Coronary artery (tissue), 2 donors: ENCODE measurements around the gene CAMK4.

Source experiments
- DNase-seq: peaks from one replicate; pipeline ENCODE4 v3.0.0-alpha.2; 2017; ENCODE audit warnings: low spot score
- H3K27ac ChIP-seq, 2 donors: fragments of 200-600 bp; sonication (generic); one replicate each; pipeline ENCODE4 v1.5.1; 2016 to 2019
- H3K4me3 ChIP-seq: fragments of 200-600 bp; sonication (generic); 2 replicates; pipeline ENCODE4 v1.5.1; 2016; ENCODE audit warnings: mild to moderate bottlenecking, moderate library complexity
- CTCF ChIP-seq: fragments of 200-600 bp; sonication (generic); IDR thresholded peaks from one replicate; pipeline ENCODE4 v1.5.1; 2019; ENCODE audit warnings: antibody characterized with exemption

The CAMK4 gene

GRCh38 chr5:111229221-111229835 lies 5.1 kb downstream of the CAMK4 start:
- DNase-seq, result no peak
- no peak overlapping the region for H3K27ac ChIP-seq
- H3K4me3 ChIP-seq, result no peak overlapping the region
- TF ChIP-seq CTCF, result no peak

- no peak overlapping the region for H3K4me3 ChIP-seq
- TF ChIP-seq CTCF, result no peak
- DNase-seq, result no peak
- no peak overlapping the region for H3K27ac ChIP-seq
Measured at GRCh38 chr5:111229871-111230810, 6.0 kb downstream of the CAMK4 start.

GRCh38 chr5:111231119-111231518 lies 6.9 kb downstream of the CAMK4 start:
- DNase-seq, result no peak
- H3K4me3 ChIP-seq, result no peak overlapping the region
- no peak overlapping the region for H3K27ac ChIP-seq
- no peak for TF ChIP-seq CTCF

- no peak for TF ChIP-seq CTCF
- Histone ChIP-seq H3K27ac (no peak overlapping the region), H3K4me3 (no peak overlapping the region)
- DNase-seq, result no peak
Measured at GRCh38 chr5:111232311-111233051, 8.3 kb downstream of the CAMK4 start.

- Histone ChIP-seq H3K4me3 (no peak overlapping the region), H3K27ac (no peak overlapping the region)
- no peak for TF ChIP-seq CTCF
- DNase-seq, result no peak
Measured at GRCh38 chr5:111233052-111233374, 8.8 kb downstream of the CAMK4 start.

GRCh38 chr5:111234125-111234524 lies 9.9 kb downstream of the CAMK4 start:
- Histone ChIP-seq H3K27ac (no peak overlapping the region), H3K4me3 (no peak overlapping the region)
- no peak for TF ChIP-seq CTCF
- DNase-seq, result no peak
